ENCODE data around the gene ALKBH3.

GRCh38 chr11:43944761-43945311 lies 64.2 kb downstream of the ALKBH3 start:
- TF ChIP-seq CTCF (IDR thresholded peaks at IDR 0.05) (peak; percentile 96), ZFX (IDR thresholded peaks at IDR 0.05; ENCODE audit: borderline replicate concordance) (no peak)

Measured in 22Rv1 (cell line).